Stimulated activated CD8-positive, alpha-beta memory T cell treated with anti-CD3 and anti-CD28 coated beads, Interleukin-4, amount 100 ng/mL, for 48 hours (primary cell): Measurements from ENCODE around the gene JMJD7.

Source experiments
- DNase-seq: peaks from one replicate; pipeline ENCODE4 v3.0.0-alpha.2; 2020

JMJD7 gene

DNA sequence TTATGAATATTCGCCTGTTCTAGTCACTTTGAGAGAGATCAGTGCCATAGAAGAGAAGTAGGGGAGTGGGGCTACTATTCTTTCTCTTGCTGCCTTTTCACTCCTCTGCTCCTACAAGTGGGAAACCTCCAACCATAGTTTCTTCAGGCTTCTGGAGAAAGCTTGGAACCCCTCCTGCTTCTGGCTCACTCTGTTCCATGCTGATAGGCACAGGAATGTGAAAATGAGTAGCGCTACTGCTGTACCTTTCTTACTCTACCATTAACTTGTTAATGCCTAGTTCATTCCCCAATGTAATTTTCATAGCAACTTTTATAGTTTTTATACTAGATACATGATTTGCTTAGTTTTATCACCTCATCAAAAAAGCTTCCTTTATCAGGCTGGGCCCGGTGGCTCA is 26.7 kb upstream of the JMJD7 start:
- no peak for DNase-seq

DNA sequence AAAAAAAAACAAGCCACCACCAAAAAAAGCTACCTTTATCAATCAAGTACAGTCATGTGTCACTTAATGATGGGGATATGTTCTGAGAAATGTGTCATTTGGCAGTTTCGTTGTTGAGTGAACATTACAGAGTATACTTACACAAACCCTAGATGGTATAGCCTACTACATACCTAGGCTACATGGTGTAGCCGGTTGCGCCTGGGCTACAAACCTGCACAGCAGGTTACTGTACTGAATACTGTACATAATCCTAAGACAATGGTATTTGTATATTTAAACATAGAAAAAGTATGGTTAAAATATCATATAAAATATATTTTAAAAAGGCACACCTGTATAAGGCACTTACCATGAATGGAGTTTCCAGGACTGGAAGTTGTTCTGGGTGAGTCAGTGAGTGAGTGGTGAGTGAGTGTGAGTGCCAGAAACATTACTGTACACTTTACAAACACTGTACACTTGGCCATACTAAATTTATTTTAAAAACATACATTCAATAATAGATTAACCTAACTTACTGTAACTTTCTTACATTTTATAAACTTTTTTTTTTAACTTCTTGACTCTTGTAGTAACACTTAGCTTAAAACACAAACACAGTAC is 25.9 kb upstream of the JMJD7 start:
- no peak for DNase-seq

DNA sequence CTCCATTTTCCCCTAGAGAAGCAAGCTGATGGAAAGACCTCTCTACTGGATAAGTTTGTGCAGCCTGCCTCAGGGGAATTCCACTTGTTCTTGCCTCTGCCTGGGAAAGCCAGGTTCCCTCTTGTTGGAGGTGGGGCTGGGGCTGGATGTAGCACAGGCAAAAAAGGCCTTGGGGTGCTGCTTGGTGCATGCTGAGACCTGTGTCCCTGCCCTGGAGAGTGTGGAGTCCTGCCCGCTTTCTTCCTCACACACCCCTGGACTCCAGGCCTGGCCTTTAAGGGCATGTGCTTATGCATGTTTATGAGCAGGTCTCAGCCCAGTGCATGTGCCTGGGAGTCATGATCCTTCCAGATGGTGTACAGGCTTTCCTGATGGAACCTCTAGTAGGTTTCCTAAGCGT is 23.5 kb upstream of the JMJD7 start:
- no peak for DNase-seq

DNA sequence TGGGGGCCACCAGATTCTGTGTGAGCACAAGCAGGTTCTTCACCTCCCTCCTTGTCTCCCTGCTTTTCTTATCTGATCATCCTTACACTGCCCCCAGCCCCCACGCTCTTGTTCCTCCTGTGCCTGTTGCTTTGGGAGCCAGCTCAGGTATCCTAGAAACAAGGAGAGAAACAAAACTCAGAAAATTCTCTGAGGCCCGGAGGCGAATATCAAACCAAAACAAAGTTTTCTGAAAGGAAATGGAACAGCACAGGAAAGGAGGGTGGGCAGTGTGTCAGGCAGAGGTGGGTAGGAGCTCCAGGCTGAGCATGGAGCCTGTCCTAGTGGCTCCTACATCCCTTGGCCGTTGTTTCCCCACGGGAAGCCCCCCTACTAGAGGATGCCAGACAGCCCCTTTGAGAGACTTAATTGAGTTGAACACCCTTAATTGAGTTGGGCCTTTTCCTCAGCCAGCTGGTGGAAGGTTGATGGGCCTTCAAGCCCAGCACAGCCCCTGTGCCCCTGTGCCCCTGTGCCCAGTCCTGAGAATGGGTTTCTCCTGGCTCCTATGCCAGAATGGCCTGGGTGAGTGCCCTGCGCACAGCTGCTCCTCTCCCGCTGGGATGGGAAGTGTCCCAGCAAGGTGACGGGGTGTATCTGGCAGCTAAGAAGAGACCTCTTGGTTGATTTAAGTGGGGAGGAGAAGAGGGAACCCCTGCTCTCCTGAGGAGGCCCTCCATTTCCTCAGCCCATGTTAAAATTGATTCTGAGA is 22.8 kb upstream of the JMJD7 start:
- DNase-seq, result no peak

DNA sequence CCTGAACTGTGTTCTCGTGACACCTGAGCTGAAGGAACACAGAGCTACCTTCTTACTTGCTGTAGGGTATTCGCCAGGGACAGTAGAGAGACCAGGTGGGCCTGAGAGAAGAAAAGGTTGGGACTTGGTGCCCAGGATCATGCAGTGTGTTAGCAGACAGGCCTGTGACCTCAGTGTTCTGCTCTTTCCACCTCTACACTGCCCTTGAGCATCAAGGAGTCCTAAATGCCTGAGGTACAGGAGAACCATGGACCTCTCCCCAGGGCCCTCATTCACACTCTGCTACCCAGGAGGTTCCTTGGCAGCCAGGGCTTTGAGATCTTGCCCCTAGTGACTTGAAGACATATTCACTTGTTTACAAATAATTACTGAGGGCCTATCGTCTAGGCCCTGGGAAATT is 22.2 kb upstream of the JMJD7 start:
- no peak for DNase-seq

DNA sequence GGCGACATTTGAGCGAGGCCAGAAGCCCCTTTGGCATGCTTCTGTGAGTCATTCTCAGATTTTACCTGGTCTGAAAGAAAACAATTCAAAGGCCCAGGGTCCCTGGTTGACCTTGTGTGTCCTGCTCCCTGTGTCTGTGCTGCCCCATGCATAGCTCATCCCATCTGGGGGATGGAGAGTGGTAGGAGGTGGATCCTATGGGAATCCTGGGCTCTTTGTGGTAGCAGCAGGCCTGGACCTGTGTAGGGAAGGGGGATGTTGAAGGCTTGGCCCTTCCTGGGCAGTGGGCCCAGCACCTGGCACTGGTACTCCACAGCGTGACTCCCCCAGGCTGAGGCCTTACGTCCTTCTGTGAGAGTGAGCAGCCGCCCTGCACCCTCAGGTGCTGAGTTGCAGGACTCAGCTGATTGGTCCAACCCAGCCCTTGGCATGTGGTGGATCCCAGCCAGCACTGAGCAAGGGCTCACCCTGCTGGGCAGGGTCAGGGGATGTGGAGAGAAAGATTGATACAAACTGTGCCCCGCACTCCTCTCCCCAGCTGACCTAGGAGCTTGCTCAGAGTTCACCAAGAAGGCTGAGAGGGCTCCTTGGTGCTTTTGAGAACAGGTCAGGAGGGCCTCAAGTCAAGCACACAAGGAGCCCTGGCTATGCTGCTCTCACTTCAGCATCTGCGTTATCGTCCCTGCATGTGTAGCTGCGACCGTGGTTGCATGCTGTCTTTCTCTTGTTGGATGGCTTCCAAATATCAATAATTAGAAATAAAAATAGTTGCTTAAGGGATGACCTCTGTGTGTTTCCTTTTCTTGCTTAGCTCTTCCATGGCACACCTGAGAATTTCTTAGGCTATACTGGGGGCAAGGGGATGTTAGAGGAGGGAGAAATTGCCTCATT is 21.4 kb upstream of the JMJD7 start:
- DNase-seq, result no peak

DNA sequence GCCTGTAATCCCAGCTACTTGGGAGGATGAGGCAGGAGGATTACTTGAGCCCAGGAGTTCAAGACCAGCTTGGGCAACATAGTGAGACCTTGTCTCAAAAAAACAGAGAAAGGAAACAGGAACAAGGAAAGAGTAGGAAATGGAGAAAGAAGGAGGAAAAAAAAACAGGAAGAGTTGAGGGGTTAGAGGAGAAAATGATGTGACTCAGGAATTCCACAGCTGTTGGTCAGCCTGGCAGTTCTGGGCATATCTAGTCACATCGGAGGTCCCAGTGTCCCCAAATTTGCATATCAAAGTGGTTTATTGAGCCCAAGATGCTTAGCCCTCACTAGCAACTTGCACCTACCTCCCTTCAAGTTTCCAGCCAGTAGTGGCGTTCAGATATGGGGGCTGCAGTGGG is 18.8 kb upstream of the JMJD7 start:
- no peak for DNase-seq

DNA sequence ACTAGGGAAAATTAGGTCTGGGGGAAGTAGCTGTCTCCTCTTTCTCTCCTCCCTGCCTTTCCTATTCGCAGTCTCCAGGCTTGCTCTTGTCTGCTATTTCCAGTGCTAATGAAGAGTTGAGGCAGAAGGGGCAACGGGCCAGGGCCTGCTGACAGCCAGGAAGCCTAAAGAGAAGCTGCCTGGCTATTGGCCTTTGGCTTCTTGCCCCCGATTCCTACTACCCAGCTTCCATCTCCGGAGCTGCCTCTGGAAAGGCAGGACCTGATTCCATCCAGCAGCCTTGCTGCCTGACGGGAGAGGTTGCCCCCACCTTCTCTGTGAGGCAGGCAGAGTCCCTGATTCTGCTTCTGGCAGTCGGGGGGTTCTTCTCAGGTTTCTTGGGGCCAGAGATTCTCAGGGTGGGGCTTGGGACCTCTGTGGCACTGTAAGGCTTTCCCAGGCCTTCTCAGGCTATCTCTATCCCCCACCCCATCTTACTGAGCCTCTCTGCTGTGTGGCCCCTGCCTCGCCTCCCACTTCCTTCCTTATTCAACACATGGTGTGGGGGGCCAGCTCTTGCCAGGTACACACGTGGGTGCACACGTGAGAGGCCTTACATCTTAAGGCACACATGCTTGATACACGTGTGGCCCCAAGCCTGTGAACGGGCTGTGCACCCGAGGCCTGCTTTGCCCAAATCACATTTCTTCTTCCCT is 18.2 kb upstream of the JMJD7 start:
- no peak for DNase-seq

DNA sequence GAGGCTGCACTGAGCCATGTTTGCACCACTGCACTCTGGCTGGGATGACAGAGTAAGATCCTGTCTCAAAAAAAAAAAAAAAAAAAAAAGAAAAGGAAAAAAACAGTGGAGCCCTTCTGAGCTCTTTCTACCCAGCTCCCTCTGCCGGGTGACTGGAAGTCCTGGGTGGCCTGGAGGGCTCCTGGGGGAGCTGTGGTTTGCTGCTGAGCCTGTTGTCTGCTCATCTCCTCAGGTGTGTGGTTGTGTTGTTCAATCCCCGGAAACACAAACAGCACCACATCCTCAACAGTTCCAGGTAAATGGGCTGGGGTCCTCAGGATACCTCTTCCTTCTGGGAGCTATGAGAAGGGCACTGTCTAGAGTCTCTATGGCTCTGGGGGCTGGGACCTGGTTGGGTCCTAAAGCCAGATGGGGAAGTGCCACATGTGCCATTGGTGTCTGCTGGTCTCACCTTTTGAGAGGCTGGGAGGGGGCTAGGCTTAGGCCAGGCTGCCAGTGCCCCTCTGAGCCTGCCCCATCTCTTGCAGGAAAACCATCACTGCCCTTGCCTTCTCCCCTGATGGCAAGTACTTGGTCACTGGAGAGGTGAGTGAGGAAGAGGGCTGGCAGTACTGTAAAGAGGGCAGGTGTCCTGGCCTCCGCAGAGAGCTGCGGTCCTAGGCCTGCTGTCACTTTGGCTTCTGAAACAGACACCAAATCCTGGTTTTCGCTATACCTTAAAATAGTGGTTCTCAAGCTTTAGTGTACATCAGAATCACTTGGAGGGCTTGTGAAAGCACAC is 17.1 kb upstream of the JMJD7 start:
- no peak for DNase-seq

DNA sequence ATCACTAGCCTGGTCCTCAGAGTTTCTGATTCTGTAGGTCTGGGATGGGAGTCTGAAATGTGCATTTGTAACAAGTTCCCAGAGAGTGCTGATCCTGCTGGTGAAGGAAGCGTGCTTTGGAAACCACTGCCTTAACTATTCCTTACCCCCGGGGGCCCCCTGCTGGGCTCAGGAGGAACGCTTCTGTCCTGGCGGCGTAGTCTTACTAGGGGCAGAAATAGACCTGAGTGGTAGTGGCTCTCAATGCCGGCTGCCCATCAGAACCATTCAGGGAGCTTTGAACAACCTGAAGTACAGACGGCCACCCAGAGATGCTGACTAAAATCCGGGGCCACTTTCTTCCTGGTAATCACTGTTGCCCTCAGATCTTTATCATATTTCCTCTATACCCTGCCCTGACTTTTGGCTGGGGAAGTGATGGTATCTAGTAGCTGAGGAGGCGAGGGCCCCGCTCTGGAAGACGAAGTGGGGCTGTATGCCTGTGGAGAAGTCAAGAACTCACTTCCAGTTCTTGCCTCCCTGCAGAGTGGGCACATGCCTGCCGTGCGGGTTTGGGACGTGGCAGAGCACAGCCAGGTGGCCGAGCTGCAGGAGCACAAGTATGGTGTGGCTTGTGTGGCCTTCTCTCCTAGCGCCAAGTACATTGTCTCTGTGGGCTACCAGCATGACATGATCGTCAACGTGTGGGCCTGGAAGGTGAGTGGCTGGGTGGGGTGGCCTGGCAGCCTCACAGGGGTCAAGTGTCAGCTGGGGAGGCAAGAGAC is 16.3 kb upstream of the JMJD7 start:
- DNase-seq, result peak; percentile 86

DNA sequence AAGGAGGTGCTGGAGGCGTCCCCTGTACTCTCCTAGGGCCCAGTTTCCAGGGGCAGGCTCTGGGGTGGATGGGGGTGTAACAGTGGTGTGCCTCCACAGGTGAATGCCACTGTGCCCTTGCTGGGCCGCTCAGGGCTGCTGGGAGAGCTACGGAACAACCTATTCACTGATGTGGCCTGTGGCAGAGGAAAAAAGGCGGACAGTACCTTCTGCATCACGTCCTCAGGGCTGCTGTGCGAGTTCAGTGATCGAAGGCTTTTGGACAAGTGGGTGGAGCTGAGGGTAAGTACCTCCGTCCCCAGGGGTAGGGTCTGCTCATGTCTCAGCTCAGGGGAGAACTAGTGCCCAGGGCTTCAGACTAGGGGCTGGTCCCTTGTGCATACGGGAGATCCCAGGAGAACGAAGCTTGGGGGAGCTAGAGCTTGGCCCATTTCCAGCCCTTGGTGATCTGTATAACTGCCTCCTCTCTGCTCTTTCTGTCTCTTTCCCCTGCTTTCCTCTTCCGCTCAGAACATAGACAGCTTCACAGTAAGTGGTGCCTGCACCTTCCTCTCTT is 15.0 kb upstream of the JMJD7 start:
- no peak for DNase-seq

DNA sequence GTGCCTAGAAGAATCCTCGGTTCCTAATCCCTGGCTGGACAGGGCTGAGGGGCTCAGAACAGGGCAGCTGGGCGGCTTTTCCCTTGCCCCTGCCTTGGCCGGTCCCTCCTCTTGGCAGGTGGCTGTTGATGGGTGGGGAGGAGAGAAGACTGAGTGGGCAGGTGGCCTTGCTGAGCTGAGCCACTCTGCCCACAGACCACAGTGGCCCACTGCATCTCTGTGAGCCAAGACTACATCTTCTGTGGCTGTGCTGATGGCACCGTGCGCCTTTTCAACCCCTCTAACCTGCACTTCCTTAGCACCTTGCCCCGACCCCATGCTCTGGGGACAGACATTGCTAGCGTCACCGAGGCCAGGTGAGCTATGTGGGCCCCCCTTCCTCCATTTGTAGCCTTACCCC is 14.5 kb upstream of the JMJD7 start:
- no peak for DNase-seq

DNA sequence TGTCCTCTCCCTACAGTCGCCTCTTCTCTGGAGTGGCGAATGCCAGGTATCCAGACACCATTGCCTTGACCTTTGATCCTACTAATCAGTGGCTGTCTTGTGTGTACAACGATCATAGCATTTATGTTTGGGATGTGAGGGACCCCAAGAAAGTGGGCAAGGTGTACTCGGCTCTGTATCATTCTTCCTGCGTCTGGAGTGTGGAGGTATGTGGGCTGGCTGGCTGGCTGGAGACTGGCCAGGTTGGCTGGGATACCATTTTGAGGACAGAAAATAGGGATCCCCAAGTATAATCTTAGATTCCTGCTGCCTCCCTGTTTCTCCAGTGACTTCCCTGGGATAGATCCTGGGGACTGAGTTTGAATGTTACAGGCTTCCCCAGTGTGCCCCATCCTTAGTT is 13.4 kb upstream of the JMJD7 start:
- no peak for DNase-seq

DNA sequence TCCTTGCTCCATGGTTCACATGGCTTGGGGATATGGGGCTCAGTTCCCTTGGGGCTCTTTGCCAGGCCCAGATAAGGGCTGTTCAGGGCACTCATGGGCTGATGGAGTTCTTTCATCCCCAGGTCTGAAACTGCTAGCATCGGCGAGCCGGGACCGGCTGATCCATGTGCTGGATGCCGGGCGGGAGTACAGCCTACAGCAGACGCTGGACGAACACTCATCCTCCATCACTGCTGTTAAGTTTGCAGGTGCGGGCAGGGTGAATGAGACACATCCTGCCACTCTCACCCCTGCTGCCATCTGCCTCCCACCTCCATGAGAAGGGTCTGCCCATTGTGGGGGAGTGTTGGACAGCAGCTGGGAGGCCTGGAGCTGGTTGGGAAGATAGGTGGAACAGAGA is 11.1 kb upstream of the JMJD7 start:
- DNase-seq, result no peak

DNA sequence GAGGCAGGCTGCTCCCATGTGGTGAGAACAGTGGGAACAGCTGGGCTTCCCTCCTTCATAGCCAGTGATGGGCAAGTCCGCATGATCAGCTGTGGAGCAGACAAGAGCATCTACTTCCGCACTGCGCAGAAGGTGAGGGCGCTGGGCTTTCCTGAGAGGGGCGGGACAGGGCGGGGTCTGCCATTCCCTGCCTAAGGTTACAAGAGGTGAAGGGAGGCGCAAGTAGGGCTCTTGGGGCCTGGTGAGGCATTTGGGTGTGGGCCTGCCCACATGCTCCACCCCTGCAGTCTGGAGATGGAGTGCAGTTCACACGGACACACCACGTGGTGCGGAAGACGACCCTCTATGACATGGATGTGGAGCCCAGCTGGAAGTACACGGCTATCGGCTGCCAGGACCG is 10.6 kb upstream of the JMJD7 start:
- no peak for DNase-seq

DNA sequence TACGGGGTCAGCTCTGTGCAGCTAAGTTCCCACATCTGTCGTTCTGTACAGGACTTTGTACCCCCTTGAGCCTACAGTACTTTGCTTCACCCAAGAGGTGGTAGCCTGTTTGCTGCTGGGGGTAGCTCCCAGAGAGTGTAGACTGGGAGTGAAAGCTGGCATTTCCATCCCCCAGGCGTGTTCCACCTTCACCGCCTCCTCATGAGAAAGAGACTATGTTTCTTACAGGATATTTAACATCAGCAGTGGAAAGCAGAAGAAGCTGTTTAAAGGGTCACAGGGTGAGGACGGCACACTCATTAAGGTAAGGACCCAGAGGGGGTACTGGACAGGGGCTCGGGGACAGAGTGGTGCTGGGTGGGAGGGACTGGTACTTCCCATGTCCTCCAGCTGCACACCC is 10.1 kb upstream of the JMJD7 start:
- DNase-seq, result no peak

DNA sequence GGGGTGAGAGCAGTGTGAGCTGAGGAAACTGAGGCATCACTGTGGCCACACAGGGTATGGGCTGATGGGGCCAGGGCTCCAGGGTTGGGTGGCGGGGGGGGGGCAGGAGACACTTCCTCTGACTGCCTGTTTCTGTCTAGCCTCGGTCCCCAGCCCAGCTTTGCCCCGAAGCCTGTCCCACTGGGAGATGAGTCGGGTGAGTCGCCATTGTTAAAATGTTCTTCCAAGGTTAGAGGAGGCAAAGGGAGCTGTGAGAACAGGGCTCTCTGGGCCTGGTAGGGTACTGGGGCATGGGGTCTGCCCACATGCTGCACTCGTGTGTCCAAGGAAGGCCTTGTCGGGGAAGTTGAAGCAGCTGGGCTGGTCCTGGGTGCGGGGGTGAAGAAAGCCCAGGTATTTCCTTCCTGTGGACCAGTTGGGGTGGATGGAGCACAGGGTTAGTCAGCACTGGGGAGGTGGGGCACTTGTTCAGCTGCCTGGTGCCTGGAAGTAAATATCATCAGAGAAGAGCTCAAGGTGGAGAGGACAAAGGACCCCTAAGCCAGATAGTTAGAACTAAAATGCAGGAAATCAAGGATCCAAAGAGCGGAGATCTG is 8.3 kb upstream of the JMJD7 start:
- DNase-seq, result no peak

DNA sequence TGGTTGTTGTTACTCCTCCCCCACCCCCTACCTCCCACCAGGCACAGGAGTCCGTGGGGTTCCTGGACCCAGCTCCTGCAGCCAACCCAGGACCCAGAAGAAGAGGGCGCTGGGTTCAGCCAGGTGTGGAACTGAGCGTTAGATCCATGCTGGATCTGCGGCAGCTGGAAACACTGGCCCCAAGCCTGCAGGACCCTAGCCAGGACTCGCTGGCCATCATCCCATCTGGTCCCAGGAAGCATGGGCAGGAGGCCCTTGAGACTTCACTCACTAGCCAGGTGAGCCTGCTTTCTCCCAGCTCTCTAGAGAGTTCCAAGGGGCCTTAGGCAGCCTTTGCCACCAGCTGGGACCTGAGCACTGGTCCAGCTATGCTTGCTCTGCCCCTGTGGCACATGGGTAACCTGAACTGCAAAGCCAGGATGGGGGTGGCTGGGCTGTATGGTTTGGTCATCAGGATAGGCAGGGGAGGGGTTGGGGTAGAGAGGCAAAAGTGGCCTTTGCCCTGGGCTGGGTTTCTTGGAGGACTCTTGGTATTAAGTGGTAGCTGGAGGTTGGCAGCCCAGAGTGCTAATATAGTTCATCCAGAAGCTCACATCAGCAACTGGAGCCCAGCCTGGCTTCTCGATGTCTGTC is 7.0 kb upstream of the JMJD7 start:
- no peak for DNase-seq

DNA sequence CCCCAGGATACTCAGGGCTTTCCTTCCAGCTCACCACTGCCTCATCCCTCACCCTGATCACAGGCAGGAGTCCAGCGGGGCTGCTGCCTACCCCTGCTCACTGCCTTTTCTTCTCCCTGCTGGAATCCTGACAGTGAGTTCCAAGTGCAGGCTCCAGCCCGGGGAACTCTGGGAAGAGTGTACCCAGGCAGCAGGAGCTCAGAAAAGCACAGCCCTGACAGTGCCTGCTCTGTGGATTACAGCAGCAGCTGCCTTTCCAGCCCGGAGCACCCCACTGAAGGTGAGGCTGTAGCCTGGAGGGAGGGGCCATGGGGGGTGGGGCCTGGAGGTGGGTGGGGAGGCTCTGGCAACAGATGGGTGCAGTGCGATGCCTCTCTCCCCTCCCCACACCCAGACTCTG is 6.1 kb upstream of the JMJD7 start:
- DNase-seq, result no peak

DNA sequence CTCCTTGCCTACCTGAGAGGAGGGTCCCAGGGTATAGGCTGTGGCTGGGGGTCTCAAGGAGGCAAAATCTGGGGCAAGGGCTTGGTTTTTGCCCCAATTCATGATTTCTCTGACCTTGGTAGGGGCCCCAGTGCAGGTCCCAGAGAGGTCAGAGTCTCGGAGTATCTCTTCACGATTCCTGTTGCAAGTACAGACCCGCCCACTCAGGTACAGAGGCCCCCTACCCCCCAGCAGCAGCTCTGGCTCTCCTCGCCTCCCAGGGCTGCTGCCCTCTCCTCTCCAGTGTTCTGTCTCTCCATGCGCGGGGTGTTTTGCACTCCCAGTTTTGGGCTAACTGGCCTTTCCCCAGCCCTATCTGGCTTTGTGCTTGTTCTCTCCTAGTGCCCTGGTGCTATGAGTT is 5.4 kb upstream of the JMJD7 start:
- DNase-seq, result no peak

DNA sequence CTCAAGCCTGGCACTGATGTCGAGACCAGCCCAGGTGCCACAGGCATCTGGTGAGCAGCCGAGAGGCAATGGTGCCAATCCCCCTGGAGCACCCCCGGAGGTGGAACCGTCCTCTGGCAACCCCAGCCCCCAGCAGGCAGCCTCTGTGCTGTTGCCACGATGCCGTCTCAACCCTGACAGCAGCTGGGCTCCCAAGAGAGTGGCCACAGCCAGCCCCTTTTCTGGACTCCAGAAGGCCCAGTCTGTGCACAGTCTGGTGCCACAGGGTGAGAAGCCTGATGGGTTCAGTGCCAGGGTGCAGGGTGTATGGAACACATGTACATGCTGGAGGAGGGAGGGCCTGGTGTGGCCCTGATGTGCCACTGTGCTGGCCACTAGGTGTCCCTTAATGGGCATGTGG is 4.9 kb upstream of the JMJD7 start:
- DNase-seq, result no peak
